Activated B cell treated with CpG ODN at 0.5 μM for 24 hours (primary cell): ENCODE measurements around the gene MICAL3. TPM values are rescaled to one million over a fixed set of nuclear protein-coding genes. Genes with fewer than 3 reads are reported as not detected.
"Not testable (repeated sequence)": the region's sequence is repeated elsewhere in the genome, so short reads cannot be mapped to it uniquely, and the experiment has no call there.

Source experiments
- ATAC-seq: fragments of 200-7000 bp; cut with Tn5 transposase; one replicate; pipeline ENCODE4 v1.10.0; 2021; ENCODE audit warnings: low read depth, mild to moderate bottlenecking, moderate library complexity
- CTCF ChIA-PET: fragments of 350-600 bp; sonication (Branson Sonifier 250); formaldehyde crosslinking; loops from one replicate; lab custom pipeline; 2021; ENCODE audit warnings: antibody characterized with exemption; lab: Charles Lee
- POLR2A ChIA-PET: fragments of 350-600 bp; sonication (Branson Sonifier 250); formaldehyde crosslinking; loops from one replicate; lab custom pipeline; 2021; ENCODE audit warnings: antibody characterized with exemption; lab: Charles Lee
- DNase-seq: peaks from one replicate; pipeline ENCODE4 v3.0.0; 2022
- H3K27ac Mint-ChIP-seq: one replicate; pipeline ENCODE4 v1.8.0; 2020; ENCODE audit warnings: mixed read lengths
- H3K27me3 Mint-ChIP-seq: one replicate; pipeline ENCODE4 v1.8.0; 2021; ENCODE audit warnings: mixed read lengths
- H3K36me3 Mint-ChIP-seq: one replicate; pipeline ENCODE4 v1.8.0; 2021; ENCODE audit warnings: low read depth, mixed read lengths
- H3K4me1 Mint-ChIP-seq: one replicate; pipeline ENCODE4 v1.8.0; 2021; ENCODE audit warnings: mixed read lengths
- H3K4me3 Mint-ChIP-seq: one replicate; pipeline ENCODE4 v1.8.0; 2020; ENCODE audit warnings: mild to moderate bottlenecking, mixed read lengths
- H3K9me3 Mint-ChIP-seq: one replicate; pipeline ENCODE4 v1.8.0; 2020; ENCODE audit warnings: mixed read lengths
- CTCF ChIP-seq: fragments of 200-600 bp; IDR thresholded peaks from one replicate; pipeline ENCODE4 v1.8.0; 2022; ENCODE audit warnings: antibody characterized with exemption, mild to moderate bottlenecking
- intact Hi-C: fragments of 100-400 bp; cut with micrococcal nuclease; formaldehyde crosslinking; loops from one replicate; pipeline ENCODE4 v1.15.1; 2024
- total RNA-seq: library from RNA; stranded (reverse); gene quantifications from 2 replicates; pipeline ENCODE4 v1.2.3, GENCODE V29; 2022

MICAL3 gene
- total RNA-seq, 1 donor from 2014 or later: 257 TPM

GRCh38 chr22:17880020-17880419, 144.3 kb downstream of the MICAL3 start:
- peaks cover 87% of the 10 kb centered on the region for H3K36me3 Mint-ChIP-seq
- ATAC-seq (no peak), DNase-seq (no peak)
- H3K4me1 Mint-ChIP-seq: no peaks in the 10 kb centered on the region
- H3K27ac Mint-ChIP-seq: no peak overlapping the region
- H3K27me3 Mint-ChIP-seq: no peaks in the 10 kb centered on the region
- H3K9me3 Mint-ChIP-seq: no peaks in the 10 kb centered on the region
- ChIA-PET CTCF (no interaction called here), POLR2A (no interaction called here)
- H3K4me3 Mint-ChIP-seq: no peak overlapping the region
- intact Hi-C loops: no loop called here
- TF ChIP-seq CTCF: no peak

DNA sequence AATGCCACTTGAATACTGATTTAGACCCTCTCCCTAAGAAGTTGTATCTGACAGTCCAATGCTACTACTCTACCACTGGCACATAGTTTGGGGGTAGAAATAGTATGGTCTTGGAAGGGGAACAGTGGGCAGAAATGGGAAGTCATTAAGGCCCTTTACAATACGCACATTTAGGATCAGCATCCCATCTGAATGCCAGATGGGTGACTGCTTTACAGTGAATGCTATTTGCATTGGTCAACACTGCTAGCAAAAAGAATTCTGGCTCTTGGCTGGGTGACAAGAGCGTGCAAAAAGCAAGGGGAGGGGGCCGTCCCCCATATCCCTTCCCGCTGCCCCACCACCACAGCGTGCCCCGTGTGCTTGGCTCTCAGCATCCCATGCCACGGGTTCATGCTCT, 145.4 kb downstream of the MICAL3 start:
- no peak for DNase-seq
- intact Hi-C loops: no loop called here
- POLR2A ChIA-PET: no interaction called here
- Mint-ChIP-seq H3K4me1 (no peaks in the 10 kb centered on the region), H3K27me3 (no peaks in the 10 kb centered on the region), H3K9me3 (no peaks in the 10 kb centered on the region), H3K27ac (no peak overlapping the region), H3K36me3 (peaks cover 87% of the 10 kb centered on the region), H3K4me3 (no peak overlapping the region)
- CTCF ChIA-PET: no interaction called here
- ATAC-seq: no peak
- no peak for TF ChIP-seq CTCF

DNA sequence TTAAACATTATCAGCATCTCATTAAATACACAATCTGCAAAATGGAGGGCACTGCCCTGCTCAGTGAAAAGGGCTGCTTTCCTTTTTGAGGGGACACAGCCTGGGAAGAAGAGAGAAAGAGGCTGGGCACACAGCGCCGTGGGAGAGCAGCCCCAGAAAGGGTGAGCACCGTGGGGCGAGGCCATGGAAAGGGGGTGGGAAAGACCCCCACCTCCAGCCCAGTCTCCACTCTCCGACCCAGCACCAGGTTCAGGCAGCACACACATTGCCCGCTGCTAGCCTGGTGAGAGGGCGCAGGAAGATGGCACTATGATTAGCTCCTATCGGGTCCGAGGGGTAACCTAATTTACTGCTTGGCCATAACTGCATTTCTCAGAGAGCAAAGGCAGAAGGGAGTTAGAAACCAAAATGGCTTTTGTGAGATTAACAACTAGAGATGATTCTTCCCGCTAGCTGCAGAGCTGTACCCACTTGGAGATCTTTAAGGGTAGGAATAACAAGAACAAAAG, 146.1 kb downstream of the MICAL3 start:
- no peak overlapping the region for H3K27ac Mint-ChIP-seq
- ChIA-PET CTCF (no interaction called here), POLR2A (no interaction called here)
- no peaks in the 10 kb centered on the region for H3K4me1 Mint-ChIP-seq
- no peak for DNase-seq
- intact Hi-C loops: no loop called here
- no peak overlapping the region for H3K4me3 Mint-ChIP-seq
- ATAC-seq: no peak
- H3K9me3 Mint-ChIP-seq: no peaks in the 10 kb centered on the region
- peaks cover 87% of the 10 kb centered on the region for H3K36me3 Mint-ChIP-seq
- no peaks in the 10 kb centered on the region for H3K27me3 Mint-ChIP-seq
- no peak for TF ChIP-seq CTCF

DNA sequence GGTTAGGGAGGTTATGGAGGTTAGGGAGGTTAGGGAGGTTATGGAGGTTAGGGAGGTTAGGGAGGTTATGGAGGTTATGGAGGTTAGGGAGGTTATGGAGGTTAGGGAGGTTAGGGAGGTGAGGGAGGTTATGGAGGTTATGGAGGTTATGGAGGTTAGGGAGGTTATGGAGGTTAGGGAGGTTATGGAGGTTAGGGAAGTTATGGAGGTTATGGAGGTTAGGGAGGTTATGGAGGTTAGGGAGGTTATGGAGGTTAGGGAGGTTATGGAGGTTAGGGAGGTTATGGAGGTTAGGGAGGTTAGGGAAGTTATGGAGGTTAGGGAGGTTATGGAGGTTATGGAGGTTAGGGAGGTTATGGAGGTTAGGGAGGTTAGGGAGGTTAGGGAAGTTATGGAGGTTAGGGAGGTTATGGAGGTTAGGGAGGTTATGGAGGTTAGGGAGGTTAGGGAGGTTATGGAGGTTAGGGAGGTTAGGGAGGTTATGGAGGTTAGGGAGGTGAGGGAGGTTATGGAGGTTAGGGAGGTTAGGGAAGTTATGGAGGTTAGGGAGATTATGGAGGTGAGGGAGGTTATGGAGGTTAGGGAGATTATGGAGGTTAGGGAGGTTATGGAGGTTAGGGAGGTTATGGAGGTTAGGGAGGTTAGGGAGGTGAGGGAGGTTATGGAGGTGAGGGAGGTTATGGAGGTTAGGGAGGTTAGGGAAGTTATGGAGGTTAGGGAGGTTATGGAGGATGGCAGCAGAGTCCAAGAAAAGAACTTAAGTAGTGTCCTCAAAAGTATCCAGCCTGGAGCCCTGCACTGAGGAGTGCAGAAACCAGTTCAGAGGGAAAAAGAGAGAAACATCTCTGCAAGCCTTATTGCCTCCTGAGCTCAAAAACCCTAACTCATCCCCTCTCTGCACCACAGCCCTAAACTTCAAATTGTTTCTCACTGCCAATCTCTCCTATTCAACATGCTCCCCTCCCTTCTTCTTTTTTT, 147.2 kb downstream of the MICAL3 start:
- H3K4me3 Mint-ChIP-seq, ATAC-seq, H3K27me3 Mint-ChIP-seq, H3K4me1 Mint-ChIP-seq, intact Hi-C loops, H3K9me3 Mint-ChIP-seq, H3K27ac Mint-ChIP-seq, DNase-seq: not testable (repeated sequence)
- H3K36me3 Mint-ChIP-seq: peaks cover 87% of the 10 kb centered on the region
- ChIA-PET CTCF (interaction anchor here (1.5 to 2.0 kb wide), 2 partner anchors 47 to 133 kb away, joined by 5 read pairs; no protein-coding TSS in a partner anchor), POLR2A (interaction anchor here (0.6 kb wide), 2 partner anchors 118 to 654 kb away, joined by 3 read pairs; no protein-coding TSS in a partner anchor)

DNA sequence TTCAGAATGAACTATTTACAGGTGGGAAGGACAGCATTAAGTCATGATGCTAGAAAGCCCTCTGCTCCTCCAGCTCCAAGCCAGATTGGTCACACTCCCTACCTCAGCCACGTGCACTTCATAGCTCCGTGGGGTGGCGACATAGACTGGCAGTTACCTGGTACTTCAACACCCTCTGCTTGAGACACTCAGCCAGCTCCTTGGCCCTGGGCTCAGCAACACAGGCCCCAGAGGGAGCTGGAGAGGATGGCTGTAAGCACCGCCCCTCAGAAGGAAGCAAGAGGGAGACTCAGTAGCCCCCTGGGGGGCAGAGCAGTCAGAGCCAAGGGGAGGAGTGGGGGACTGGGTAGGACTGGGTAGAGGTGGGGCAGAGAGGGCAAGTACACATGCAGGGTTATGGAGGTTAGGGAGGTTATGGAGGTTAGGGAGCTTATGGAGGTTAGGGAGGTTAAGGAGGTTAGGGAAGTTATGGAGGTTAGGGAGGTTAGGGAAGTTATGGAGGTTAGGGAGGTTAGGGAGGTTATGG, 148.0 kb downstream of the MICAL3 start:
- ATAC-seq: peak; percentile 25
- no peaks in the 10 kb centered on the region for H3K4me1 Mint-ChIP-seq
- no peaks in the 10 kb centered on the region for H3K9me3 Mint-ChIP-seq
- ChIA-PET POLR2A (interaction anchor here (0.6 kb wide), 1 partner anchor 119 kb away, joined by 3 read pairs; no protein-coding TSS in a partner anchor), CTCF (interaction anchor here (1.5 to 2.0 kb wide), 2 partner anchors 46 to 133 kb away, joined by 5 read pairs; no protein-coding TSS in a partner anchor)
- no peaks in the 10 kb centered on the region for H3K27me3 Mint-ChIP-seq
- no peak for DNase-seq
- intact Hi-C loops: no loop called here
- H3K27ac Mint-ChIP-seq: no peak overlapping the region
- H3K4me3 Mint-ChIP-seq: no peak overlapping the region
- TF ChIP-seq CTCF: no peak
- H3K36me3 Mint-ChIP-seq: peaks cover 87% of the 10 kb centered on the region
